ENCODE data around the gene LRP8.

LRP8 gene

DNA sequence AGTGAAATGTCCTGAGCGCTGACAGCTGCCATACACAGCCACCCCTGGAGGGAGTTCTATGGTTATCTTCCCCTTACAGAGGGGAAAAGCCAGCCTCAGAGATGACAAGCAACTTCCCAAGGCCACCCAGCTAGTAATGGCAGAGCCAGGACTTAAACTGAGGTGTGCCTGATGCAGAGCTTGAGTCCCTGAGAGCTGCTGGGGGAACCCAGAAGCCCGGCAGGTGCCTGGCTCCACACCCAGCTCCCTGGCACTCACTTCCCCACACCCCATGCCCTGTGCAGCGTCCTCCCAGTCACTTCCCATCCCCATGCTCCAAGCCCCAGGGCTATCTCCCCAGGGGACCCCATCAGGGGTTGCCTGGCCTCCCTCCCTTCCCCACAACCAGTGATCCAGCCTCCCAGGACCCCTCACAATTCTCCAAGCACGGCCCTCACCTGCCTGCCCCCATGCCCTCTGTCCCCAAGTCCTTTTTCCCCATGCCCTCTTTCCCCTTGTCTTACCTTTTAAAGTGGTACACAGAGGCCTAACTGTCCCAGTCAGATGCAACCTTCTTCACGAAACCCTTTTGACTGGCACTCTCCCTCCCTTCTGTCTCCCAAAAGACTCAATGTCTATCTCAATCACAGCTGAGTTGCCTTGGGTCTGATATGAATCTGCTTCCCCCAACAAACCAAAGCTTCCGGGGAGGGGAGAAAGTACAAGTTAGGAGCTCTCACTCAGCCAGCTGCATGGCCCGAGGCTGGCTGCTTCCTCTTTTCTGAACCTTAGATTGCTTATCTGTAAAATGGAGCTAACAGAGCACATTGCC, 39.8 kb upstream of the LRP8 start:
- DNase-seq: no peak
- TF ChIP-seq POLR2A (IDR thresholded peaks at IDR 0.05; ENCODE audit: low read length) (no peak), GATA1 (IDR thresholded peaks at IDR 0.05; ENCODE audit: low read depth, low read length) (no peak)

GRCh38 chr1:53366901-53367502, 39.1 kb upstream of the LRP8 start:
- TF ChIP-seq POLR2A (IDR thresholded peaks at IDR 0.05; ENCODE audit: low read length): no peak
- TF ChIP-seq GATA1 (IDR thresholded peaks at IDR 0.05; ENCODE audit: low read depth, low read length): no peak
- DNase-seq: no peak

DNA sequence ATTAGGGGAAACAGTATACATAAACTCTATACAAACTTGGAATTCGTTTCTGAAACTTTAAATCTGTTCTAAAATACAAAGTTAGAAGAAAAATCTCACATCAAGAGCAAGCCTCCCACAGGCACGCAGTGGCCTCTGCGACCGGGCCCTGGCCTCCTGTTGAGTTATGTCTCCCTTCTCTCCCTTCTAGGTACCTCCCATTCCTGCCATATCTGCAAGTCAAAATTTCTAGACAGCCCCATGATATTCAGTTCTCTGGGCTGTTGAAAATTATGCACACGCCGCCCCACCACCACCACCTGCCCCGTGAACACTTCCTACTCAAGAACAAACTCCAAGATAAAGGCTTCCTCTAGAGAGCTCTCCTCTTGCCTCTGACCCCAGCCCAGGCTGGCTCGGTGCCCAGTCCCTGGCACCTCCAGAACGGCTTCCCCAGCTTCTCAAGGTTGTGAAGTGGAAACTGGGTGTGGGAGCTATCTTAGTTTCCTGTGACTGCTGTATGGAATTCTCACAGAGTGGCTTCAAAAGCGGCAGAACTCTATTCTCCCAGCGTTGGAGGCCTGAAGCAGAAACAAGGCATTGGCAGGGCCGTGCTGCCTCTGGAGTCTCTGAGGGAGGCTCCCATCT, 37.7 kb upstream of the LRP8 start:
- no peak for TF ChIP-seq POLR2A (IDR thresholded peaks at IDR 0.05; ENCODE audit: low read length)
- TF ChIP-seq GATA1 (IDR thresholded peaks at IDR 0.05; ENCODE audit: low read depth, low read length): no peak
- no peak for DNase-seq

- TF ChIP-seq POLR2A (IDR thresholded peaks at IDR 0.05; ENCODE audit: low read length) (no peak), GATA1 (IDR thresholded peaks at IDR 0.05; ENCODE audit: low read depth, low read length) (no peak)
- DNase-seq: no peak
Measured at GRCh38 chr1:53362851-53363642, 35.2 kb upstream of the LRP8 start.

DNA sequence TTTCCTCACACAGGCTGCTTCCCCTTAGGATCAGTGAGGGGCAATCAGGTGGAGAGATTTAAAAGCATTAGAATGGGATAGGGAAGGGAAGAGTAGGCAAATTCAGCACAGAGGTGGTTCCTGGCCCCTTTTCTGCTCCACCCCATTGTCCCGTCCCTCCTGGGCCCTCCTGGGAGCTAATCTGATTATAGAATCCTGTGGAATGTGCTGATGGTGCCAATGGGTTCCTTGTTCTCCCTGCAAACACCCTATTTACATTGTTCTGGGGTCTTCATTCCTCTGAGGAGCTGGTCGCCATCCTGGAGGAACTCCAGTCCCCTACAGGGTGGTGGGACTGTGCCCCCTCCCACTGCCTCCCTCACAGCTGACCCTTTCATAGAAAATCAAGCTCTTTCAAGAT, 34.4 kb upstream of the LRP8 start:
- DNase-seq: no peak
- no peak for TF ChIP-seq GATA1 (IDR thresholded peaks at IDR 0.05; ENCODE audit: low read depth, low read length)
- TF ChIP-seq POLR2A (IDR thresholded peaks at IDR 0.05; ENCODE audit: low read length): no peak

- DNase-seq: no peak
- TF ChIP-seq POLR2A (IDR thresholded peaks at IDR 0.05; ENCODE audit: low read length) (no peak), GATA1 (IDR thresholded peaks at IDR 0.05; ENCODE audit: low read depth, low read length) (no peak)
Measured at GRCh38 chr1:53361541-53361961, 33.7 kb upstream of the LRP8 start.

- DNase-seq: no peak
- TF ChIP-seq GATA1 (IDR thresholded peaks at IDR 0.05; ENCODE audit: low read depth, low read length) (no peak), POLR2A (IDR thresholded peaks at IDR 0.05; ENCODE audit: low read length) (no peak)
Measured at GRCh38 chr1:53359934-53360276, 32.0 kb upstream of the LRP8 start.

DNA sequence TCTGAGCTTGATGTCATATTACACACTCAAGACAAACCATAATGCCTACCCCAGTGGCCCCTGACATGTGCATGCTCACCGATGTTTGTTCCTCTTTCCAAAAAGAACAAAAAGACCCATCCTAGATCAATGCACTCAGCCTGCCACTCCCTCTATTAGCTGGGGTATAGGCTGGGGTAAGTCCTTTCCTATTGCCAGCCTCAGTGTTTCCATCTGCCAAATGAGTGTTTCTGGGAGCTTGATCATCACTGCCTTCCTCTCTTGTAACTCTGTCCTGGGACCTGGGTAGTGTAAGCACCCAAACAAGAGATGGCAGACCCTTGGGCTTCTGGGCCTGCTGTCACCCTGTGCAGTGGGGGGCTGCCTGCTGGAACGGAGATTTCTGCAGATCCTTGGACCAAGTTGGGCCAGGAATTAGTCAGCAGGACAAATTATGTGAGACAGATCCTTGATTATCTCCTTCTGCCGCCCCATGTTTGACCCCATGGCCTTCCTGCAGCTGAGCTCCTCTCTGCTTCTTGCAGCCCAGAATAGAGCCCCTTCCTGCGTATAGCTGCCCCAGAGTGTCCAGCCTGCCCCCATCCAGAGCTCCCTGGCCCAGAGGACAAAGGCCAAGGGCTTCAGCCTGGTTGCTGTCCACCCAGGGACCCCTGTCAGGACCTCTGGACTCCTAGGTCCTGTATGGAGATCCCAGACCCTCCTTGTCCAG, 31.5 kb upstream of the LRP8 start:
- TF ChIP-seq GATA1 (IDR thresholded peaks at IDR 0.05; ENCODE audit: low read depth, low read length): no peak
- TF ChIP-seq POLR2A (IDR thresholded peaks at IDR 0.05; ENCODE audit: low read length): no peak
- DNase-seq: no peak

DNA sequence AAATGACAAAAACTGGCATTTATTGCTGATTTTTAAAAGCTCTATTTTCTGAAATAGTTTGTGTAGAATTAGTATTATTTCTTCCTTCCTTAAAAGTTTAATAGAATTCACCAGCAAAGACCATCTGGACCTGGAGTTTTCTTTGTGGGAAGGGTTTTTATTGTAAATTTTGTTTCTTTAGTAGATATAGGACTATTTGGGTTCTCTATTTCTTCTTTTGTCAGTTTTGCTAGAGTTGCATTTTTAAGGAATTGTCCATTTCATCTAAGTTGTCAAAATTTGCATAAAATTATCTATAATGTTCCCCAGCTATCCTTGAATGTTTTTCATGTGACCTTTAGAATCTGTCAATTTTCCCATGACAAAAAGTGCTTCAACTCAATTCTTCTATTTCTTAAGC, 28.8 kb upstream of the LRP8 start:
- TF ChIP-seq POLR2A (IDR thresholded peaks at IDR 0.05; ENCODE audit: low read length) (no peak), GATA1 (IDR thresholded peaks at IDR 0.05; ENCODE audit: low read depth, low read length) (no peak)

GRCh38 chr1:53354119-53354518, 26.2 kb upstream of the LRP8 start:
- TF ChIP-seq GATA1 (IDR thresholded peaks at IDR 0.05; ENCODE audit: low read depth, low read length) (no peak), POLR2A (IDR thresholded peaks at IDR 0.05; ENCODE audit: low read length) (no peak)
- no peak for DNase-seq

More for the DNA sequence above, 28.8 kb upstream of the LRP8 start:
- DNase-seq: no peak

- no peak for TF ChIP-seq POLR2A (IDR thresholded peaks at IDR 0.05; ENCODE audit: low read length)
- TF ChIP-seq GATA1 (IDR thresholded peaks at IDR 0.05; ENCODE audit: low read depth, low read length): no peak
- DNase-seq: no peak
Measured at GRCh38 chr1:53352561-53352960, 24.7 kb upstream of the LRP8 start.

- no peak for TF ChIP-seq POLR2A (IDR thresholded peaks at IDR 0.05; ENCODE audit: low read length)
- TF ChIP-seq GATA1 (IDR thresholded peaks at IDR 0.05; ENCODE audit: low read depth, low read length): no peak
- DNase-seq: no peak
Measured at GRCh38 chr1:53350853-53351767, 23.2 kb upstream of the LRP8 start.
